GM23248 (cell line): ENCODE results near the gene CLCN6. TPM values are rescaled to one million over a fixed set of nuclear protein-coding genes. Genes with fewer than 3 reads are reported as not detected.

Source experiments
- DNase-seq: peaks from one replicate; pipeline ENCODE4 v3.0.0-alpha.2; 2015
- H2AFZ ChIP-seq: fragments of 200-600 bp; sonication (generic); 2 replicates; pipeline ENCODE4 v1.6.1; 2016; ENCODE audit warnings: antibody characterized with exemption
- H3F3A ChIP-seq: fragments of 200-600 bp; sonication (generic); 2 replicates; pipeline ENCODE4 v1.6.1; 2016; ENCODE audit warnings: mild to moderate bottlenecking, antibody characterized with exemption, mixed run types; ENCODE audit not compliant: insufficient read depth
- H3K27ac ChIP-seq: fragments of 200-600 bp; sonication (generic); 2 replicates; pipeline ENCODE4 v1.5.1; 2016; ENCODE audit warnings: mild to moderate bottlenecking
- H3K27me3 ChIP-seq: fragments of 200-600 bp; sonication (generic); replicated peaks from 2 replicates; pipeline ENCODE4 v1.6.1; 2016; ENCODE audit warnings: mild to moderate bottlenecking; ENCODE audit not compliant: insufficient read depth
- H3K36me3 ChIP-seq: fragments of 200-600 bp; sonication (generic); 2 replicates; pipeline ENCODE4 v1.6.1; 2016; ENCODE audit warnings: low read depth, mild to moderate bottlenecking
- H3K4me1 ChIP-seq: fragments of 200-600 bp; sonication (generic); 2 replicates; pipeline ENCODE4 v1.6.1; 2016; ENCODE audit warnings: mild to moderate bottlenecking; ENCODE audit not compliant: insufficient read depth
- H3K4me2 ChIP-seq: fragments of 200-600 bp; sonication (generic); one replicate; pipeline ENCODE4 v1.6.1; 2016; ENCODE audit warnings: mild to moderate bottlenecking; ENCODE audit not compliant: unreplicated experiment
- H3K4me3 ChIP-seq: fragments of 200-600 bp; sonication (generic); 2 replicates; pipeline ENCODE4 v1.5.1; 2016; ENCODE audit warnings: mild to moderate bottlenecking
- H3K79me2 ChIP-seq: fragments of 200-600 bp; sonication (generic); 2 replicates; pipeline ENCODE4 v1.6.1; 2016; ENCODE audit warnings: mild to moderate bottlenecking; ENCODE audit not compliant: insufficient read depth
- H3K9ac ChIP-seq: fragments of 200-600 bp; sonication (generic); 2 replicates; pipeline ENCODE4 v1.6.1; 2016; ENCODE audit warnings: mild to moderate bottlenecking
- H3K9me2 ChIP-seq: fragments of 200-600 bp; sonication (generic); 2 replicates; pipeline ENCODE4 v1.6.1; 2016; ENCODE audit warnings: mixed run types, mild to moderate bottlenecking, moderate library complexity; ENCODE audit not compliant: insufficient read depth
- H3K9me3 ChIP-seq: fragments of 200-600 bp; sonication (generic); one replicate; pipeline ENCODE4 v1.6.1; 2017; ENCODE audit warnings: low read depth
- H4K20me1 ChIP-seq: fragments of 200-600 bp; sonication (generic); 2 replicates; pipeline ENCODE4 v1.6.0; 2016; ENCODE audit not compliant: insufficient read depth
- EZH2 ChIP-seq: fragments of 200-600 bp; sonication (generic); IDR thresholded peaks from 2 replicates; pipeline ENCODE4 v1.6.1; 2018; ENCODE audit warnings: antibody characterized with exemption, mild to moderate bottlenecking; ENCODE audit not compliant: insufficient read depth, poor library complexity, severe bottlenecking
- EZH2phosphoT487 ChIP-seq: fragments of 200-600 bp; sonication (generic); IDR thresholded peaks from 2 replicates; pipeline ENCODE4 v1.6.1; 2018; ENCODE audit warnings: antibody characterized with exemption, moderate library complexity, mild to moderate bottlenecking, low read depth; ENCODE audit not compliant: insufficient read depth
- WGBS, 2 experiments: methylation state at CpG; one replicate each; pipeline ENCODE4 v1.1.6; 2015 to 2017; ENCODE audit warnings: low lambda C conversion rate in 2 of 2, low coverage in 1 of 2; ENCODE audit errors: missing lambda C conversion rate in 2 of 2; 5-methylcytosine and 5-hydroxymethylcytosine counted together
- in situ Hi-C: fragments of 300-500 bp; cut with MboI; formaldehyde crosslinking; loops from 2 replicates; pipeline ENCODE4 v1.15.0; 2020
- polyA plus RNA-seq: library from polyadenylated mRNA; unstranded; fragments of >200 nt; fragmentation: Nextera tagmentation; extraction: Ambion mirVana; gene quantifications from 2 replicates; pipeline ENCODE4 v1.2.1, GENCODE V29; 2016
- total RNA-seq: library from RNA; depleted of rRNA; stranded (reverse); fragments of >200 nt; shearing (Covaris generic); gene quantifications from 2 replicates; pipeline ENCODE4 v1.2.3, GENCODE V29; 2014

The CLCN6 gene
- total and polyA plus RNA-seq, 2 experiments from 2014 or later: 4.9 to 5.4 TPM

- Histone ChIP-seq H3K4me2 (no peak overlapping the region), H3K4me1 (peaks cover 14% of the 10 kb centered on the region), H3K9me3 (no peaks in the 10 kb centered on the region), H3K36me3 (no peaks in the 10 kb centered on the region), H3K27me3 (no peaks in the 10 kb centered on the region), H3F3A (peaks cover 22% of the 10 kb centered on the region), H3K27ac (no peak overlapping the region), H4K20me1 (no peaks in the 10 kb centered on the region), H3K4me3 (no peak overlapping the region), H3K9me2 (no peaks in the 10 kb centered on the region), H2AFZ (no peak overlapping the region), H3K79me2 (peaks cover 12% of the 10 kb centered on the region; the same call in 1 of the 2 replicates), H3K9ac (no peak overlapping the region)
- 86 to 91% methylated on average over 9 of the region's 9 CpGs for WGBS, 2 experiments
- TF ChIP-seq EZH2: no peak
- TF ChIP-seq EZH2phosphoT487: no peak
- in situ Hi-C loops: no loop called here
- DNase-seq: no peak
Observed at GRCh38 chr1:11799896-11800295, 6.1 kb upstream of the CLCN6 start.

- no peaks in the 10 kb centered on the region for H3K9me2 ChIP-seq
- no peaks in the 10 kb centered on the region for H4K20me1 ChIP-seq
- no peak overlapping the region for H3K4me2 ChIP-seq
- in situ Hi-C loops: no loop called here
- no peak overlapping the region for H3K4me3 ChIP-seq
- peaks cover 16% of the 10 kb centered on the region for H3K4me1 ChIP-seq
- WGBS, 2 experiments: 92 to 94% methylated on average over 8 of the region's 8 CpGs
- peaks cover 26% of the 10 kb centered on the region for H3F3A ChIP-seq
- TF ChIP-seq EZH2: no peak
- no peak for TF ChIP-seq EZH2phosphoT487
- no peaks in the 10 kb centered on the region for H3K36me3 ChIP-seq
- H3K79me2 ChIP-seq: peaks cover 16% of the 10 kb centered on the region
- H3K27ac ChIP-seq: no peak overlapping the region
- no peak overlapping the region for H3K9ac ChIP-seq
- H3K9me3 ChIP-seq: no peaks in the 10 kb centered on the region
- no peak for DNase-seq
- no peaks in the 10 kb centered on the region for H3K27me3 ChIP-seq
- no peak overlapping the region for H2AFZ ChIP-seq
Observed at GRCh38 chr1:11800391-11800755, 5.6 kb upstream of the CLCN6 start.

GRCh38 chr1:11800756-11801433 lies 5.1 kb upstream of the CLCN6 start:
- Histone ChIP-seq H3K4me3 (no peak overlapping the region), H3K4me2 (no peak overlapping the region)
- in situ Hi-C loops: no loop called here

GRCh38 chr1:11802616-11802972 lies 3.4 kb upstream of the CLCN6 start:
- no peaks in the 10 kb centered on the region for H3K27me3 ChIP-seq
- peak overlapping the region; percentile 72 for H2AFZ ChIP-seq
- H3K9ac ChIP-seq: peak overlapping the region; percentile 84
- H3K27ac ChIP-seq: peak overlapping the region; percentile 79
- peak overlapping the region; percentile 84 for H3K4me3 ChIP-seq
- H4K20me1 ChIP-seq: no peaks in the 10 kb centered on the region
- TF ChIP-seq EZH2phosphoT487 (no peak), EZH2 (no peak)
- in situ Hi-C loops: no loop called here
- H3K36me3 ChIP-seq: peaks cover 3% of the 10 kb centered on the region; the same call in 1 of the 2 replicates
- H3K79me2 ChIP-seq: peaks cover 31% of the 10 kb centered on the region
- H3K9me2 ChIP-seq: no peaks in the 10 kb centered on the region
- H3K9me3 ChIP-seq: no peaks in the 10 kb centered on the region
- peaks cover 26% of the 10 kb centered on the region for H3F3A ChIP-seq
- DNase-seq: peak; percentile 46
- peak overlapping the region; percentile 97 for H3K4me2 ChIP-seq
- H3K4me1 ChIP-seq: peaks cover 26% of the 10 kb centered on the region
- WGBS, 2 experiments: 1% methylated on average over 6 of the region's 6 CpGs

More at GRCh38 chr1:11800756-11801433, 5.1 kb upstream of the CLCN6 start:
- peaks cover 16% of the 10 kb centered on the region for H3K79me2 ChIP-seq
- no peaks in the 10 kb centered on the region for H3K9me3 ChIP-seq
- no peak overlapping the region for H3K27ac ChIP-seq
- H4K20me1 ChIP-seq: no peaks in the 10 kb centered on the region
- TF ChIP-seq EZH2: no peak
- TF ChIP-seq EZH2phosphoT487: no peak
- 89 to 90% methylated on average over 21 of the region's 21 CpGs for WGBS, 2 experiments
- no peaks in the 10 kb centered on the region for H3K9me2 ChIP-seq
- H3K4me1 ChIP-seq: peaks cover 16% of the 10 kb centered on the region
- H3F3A ChIP-seq: peaks cover 26% of the 10 kb centered on the region
- no peak overlapping the region for H3K9ac ChIP-seq
- H3K27me3 ChIP-seq: no peaks in the 10 kb centered on the region
- DNase-seq: no peak
- H2AFZ ChIP-seq: no peak overlapping the region
- no peaks in the 10 kb centered on the region for H3K36me3 ChIP-seq
